ENCODE results near the gene PAX7.

- TF ChIP-seq, protein P1, sequence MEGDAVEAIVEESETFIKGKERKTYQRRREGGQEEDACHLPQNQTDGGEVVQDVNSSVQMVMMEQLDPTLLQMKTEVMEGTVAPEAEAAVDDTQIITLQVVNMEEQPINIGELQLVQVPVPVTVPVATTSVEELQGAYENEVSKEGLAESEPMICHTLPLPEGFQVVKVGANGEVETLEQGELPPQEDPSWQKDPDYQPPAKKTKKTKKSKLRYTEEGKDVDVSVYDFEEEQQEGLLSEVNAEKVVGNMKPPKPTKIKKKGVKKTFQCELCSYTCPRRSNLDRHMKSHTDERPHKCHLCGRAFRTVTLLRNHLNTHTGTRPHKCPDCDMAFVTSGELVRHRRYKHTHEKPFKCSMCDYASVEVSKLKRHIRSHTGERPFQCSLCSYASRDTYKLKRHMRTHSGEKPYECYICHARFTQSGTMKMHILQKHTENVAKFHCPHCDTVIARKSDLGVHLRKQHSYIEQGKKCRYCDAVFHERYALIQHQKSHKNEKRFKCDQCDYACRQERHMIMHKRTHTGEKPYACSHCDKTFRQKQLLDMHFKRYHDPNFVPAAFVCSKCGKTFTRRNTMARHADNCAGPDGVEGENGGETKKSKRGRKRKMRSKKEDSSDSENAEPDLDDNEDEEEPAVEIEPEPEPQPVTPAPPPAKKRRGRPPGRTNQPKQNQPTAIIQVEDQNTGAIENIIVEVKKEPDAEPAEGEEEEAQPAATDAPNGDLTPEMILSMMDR (IDR thresholded peaks at IDR 0.05), result no peak
- no peak for TF ChIP-seq EZH2 (IDR thresholded peaks at IDR 0.05; ENCODE audit: borderline replicate concordance, insufficient read depth, low read depth, low read length, poor library complexity, severe bottlenecking)
These were observed 106.3 kb downstream of the PAX7 start for GRCh38 chr1:18736958-18737357.

Measured in B cell (primary cell).